Endothelial cell (in vitro differentiated cells): ENCODE measurements around the gene CCDC149. TPM values are rescaled to one million over a fixed set of nuclear protein-coding genes. Genes with fewer than 3 reads are reported as not detected.

Experiments used
- DNase-seq: peaks from one replicate; pipeline ENCODE4 v3.0.0; 2021; ENCODE audit warnings: low spot score
- H3K27ac Mint-ChIP-seq: one replicate; pipeline ENCODE4 v1.8.0; 2021; ENCODE audit warnings: mixed read lengths, inconsistent platforms; ENCODE audit not compliant: unreplicated experiment
- H3K27me3 Mint-ChIP-seq: one replicate; pipeline ENCODE4 v1.8.0; 2021; ENCODE audit warnings: mild to moderate bottlenecking, moderate library complexity, mixed read lengths, inconsistent platforms; ENCODE audit not compliant: unreplicated experiment
- H3K36me3 Mint-ChIP-seq: one replicate; pipeline ENCODE4 v1.8.0; 2021; ENCODE audit warnings: mild to moderate bottlenecking, low read depth, mixed read lengths, inconsistent platforms; ENCODE audit not compliant: unreplicated experiment
- H3K4me1 Mint-ChIP-seq: one replicate; pipeline ENCODE4 v1.8.0; 2021; ENCODE audit warnings: mild to moderate bottlenecking, mixed read lengths, inconsistent platforms; ENCODE audit not compliant: unreplicated experiment
- H3K4me3 Mint-ChIP-seq: one replicate; pipeline ENCODE4 v1.8.0; 2021; ENCODE audit warnings: mild to moderate bottlenecking, mixed read lengths, inconsistent platforms; ENCODE audit not compliant: unreplicated experiment
- H3K9me3 Mint-ChIP-seq: one replicate; pipeline ENCODE4 v1.8.0; 2021; ENCODE audit warnings: mixed read lengths, inconsistent platforms; ENCODE audit not compliant: unreplicated experiment
- total RNA-seq: library from RNA; stranded (reverse); fragmentation: NEBNext Ultra II Directional; extraction: Animal tissue kit (Norgen Biotek cat#: 25700); gene quantifications from one replicate; pipeline ENCODE4 v1.2.1, GENCODE V29; 2021; ENCODE audit not compliant: unreplicated experiment
- TF ChIP-seq, protein P1 (sequence below): fragments of 200-600 bp; sonication (generic); IDR thresholded peaks from one replicate; pipeline ENCODE4 v1.5.0; 2021; ENCODE audit warnings: antibody characterized with exemption; ENCODE audit not compliant: unreplicated experiment

CCDC149 gene
- total RNA-seq, 1 donor from 2014 or later = 4.0 TPM

- Mint-ChIP-seq H3K9me3 (no peaks in the 10 kb centered on the region), H3K27me3 (peaks cover 5% of the 10 kb centered on the region), H3K27ac (no peak overlapping the region), H3K4me3 (no peak overlapping the region), H3K4me1 (peaks cover 7% of the 10 kb centered on the region), H3K36me3 (peaks cover 3% of the 10 kb centered on the region)
- DNase-seq = no peak
- TF ChIP-seq, protein P1, sequence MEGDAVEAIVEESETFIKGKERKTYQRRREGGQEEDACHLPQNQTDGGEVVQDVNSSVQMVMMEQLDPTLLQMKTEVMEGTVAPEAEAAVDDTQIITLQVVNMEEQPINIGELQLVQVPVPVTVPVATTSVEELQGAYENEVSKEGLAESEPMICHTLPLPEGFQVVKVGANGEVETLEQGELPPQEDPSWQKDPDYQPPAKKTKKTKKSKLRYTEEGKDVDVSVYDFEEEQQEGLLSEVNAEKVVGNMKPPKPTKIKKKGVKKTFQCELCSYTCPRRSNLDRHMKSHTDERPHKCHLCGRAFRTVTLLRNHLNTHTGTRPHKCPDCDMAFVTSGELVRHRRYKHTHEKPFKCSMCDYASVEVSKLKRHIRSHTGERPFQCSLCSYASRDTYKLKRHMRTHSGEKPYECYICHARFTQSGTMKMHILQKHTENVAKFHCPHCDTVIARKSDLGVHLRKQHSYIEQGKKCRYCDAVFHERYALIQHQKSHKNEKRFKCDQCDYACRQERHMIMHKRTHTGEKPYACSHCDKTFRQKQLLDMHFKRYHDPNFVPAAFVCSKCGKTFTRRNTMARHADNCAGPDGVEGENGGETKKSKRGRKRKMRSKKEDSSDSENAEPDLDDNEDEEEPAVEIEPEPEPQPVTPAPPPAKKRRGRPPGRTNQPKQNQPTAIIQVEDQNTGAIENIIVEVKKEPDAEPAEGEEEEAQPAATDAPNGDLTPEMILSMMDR = no peak
Measured at GRCh38 chr4:24876431-24876830, 36.4 kb downstream of the CCDC149 start.

DNA sequence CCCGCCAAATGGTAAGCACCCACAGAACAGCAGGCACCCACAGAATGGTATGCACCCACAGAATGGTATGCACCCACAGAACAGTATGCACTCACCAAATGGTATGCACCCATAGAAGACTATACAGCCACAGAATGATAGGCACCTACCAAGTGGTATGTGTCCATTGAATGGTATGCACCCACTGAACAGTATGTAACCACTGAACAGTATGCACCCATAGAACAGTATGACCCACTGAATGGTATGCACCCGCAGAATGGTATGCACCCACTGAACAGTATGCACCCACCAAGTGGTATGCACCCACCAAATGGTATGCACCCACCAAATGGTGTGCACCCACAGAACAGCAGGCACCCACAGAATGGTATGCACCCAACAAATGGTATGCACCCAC lies 40.1 kb downstream of the CCDC149 start:
- TF ChIP-seq, protein P1 = no peak
- no peak overlapping the region for H3K27ac Mint-ChIP-seq
- peaks cover 5% of the 10 kb centered on the region for H3K27me3 Mint-ChIP-seq
- H3K4me1 Mint-ChIP-seq = peaks cover 7% of the 10 kb centered on the region
- H3K36me3 Mint-ChIP-seq = peaks cover 3% of the 10 kb centered on the region
- no peak overlapping the region for H3K4me3 Mint-ChIP-seq
- H3K9me3 Mint-ChIP-seq = no peaks in the 10 kb centered on the region
- DNase-seq = no peak

DNA sequence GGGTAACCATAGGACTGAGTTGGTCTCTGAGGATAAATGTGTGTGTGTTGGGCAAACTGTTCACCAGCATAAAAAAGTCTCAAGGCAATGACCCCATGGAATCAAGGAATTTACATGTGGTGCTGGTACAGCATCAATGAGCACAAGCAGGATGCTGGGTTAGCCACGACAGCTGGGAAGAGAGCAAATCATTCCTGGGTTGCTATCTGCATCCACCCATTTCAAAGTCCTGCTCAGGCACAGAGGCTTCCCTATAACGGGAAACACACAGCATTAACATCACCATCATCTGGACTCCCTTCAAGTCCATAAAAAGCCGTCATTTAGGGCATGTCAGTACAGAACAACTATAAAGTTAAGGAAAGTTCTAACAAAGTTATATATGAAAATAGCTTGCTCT lies 41.6 kb downstream of the CCDC149 start:
- no peak for DNase-seq
- Mint-ChIP-seq H3K27me3 (peaks cover 5% of the 10 kb centered on the region), H3K9me3 (no peaks in the 10 kb centered on the region), H3K4me1 (peaks cover 3% of the 10 kb centered on the region), H3K36me3 (peaks cover 3% of the 10 kb centered on the region), H3K27ac (no peak overlapping the region), H3K4me3 (no peak overlapping the region)
- TF ChIP-seq, protein P1 = no peak

DNA sequence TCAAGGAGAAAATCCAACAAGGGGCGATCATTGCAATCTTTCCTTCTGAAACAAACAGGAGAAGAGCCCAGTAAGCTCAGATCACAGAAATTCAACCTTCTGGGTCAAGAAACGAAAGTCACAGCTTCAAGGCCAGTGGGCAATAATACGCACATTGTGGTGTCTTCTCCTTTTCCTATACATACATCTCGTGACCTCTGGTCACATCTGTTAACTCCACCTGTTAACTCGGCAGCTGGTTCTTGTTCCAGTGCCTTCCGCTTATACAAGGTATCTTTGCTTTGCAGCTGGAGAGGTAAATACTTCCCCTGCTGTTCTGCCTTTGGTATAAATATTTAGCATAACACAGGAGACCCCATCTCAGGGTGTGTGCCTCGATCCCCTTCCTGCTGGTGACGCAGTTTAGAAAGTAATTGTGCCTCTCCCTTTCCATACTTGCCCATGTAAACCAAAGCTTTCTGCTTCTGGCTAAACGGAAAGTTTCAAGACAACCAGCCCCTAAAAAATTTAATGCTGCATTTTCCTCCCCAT lies 45.0 kb downstream of the CCDC149 start:
- H3K4me1 Mint-ChIP-seq = no peaks in the 10 kb centered on the region
- no peak overlapping the region for H3K4me3 Mint-ChIP-seq
- H3K36me3 Mint-ChIP-seq = peaks cover 8% of the 10 kb centered on the region
- no peak for DNase-seq
- TF ChIP-seq, protein P1 = no peak
- peaks cover 15% of the 10 kb centered on the region for H3K9me3 Mint-ChIP-seq
- H3K27ac Mint-ChIP-seq = no peak overlapping the region
- peaks cover 3% of the 10 kb centered on the region for H3K27me3 Mint-ChIP-seq

GRCh38 chr4:24867251-24867650 lies 45.6 kb downstream of the CCDC149 start:
- no peak overlapping the region for H3K27ac Mint-ChIP-seq

More at GRCh38 chr4:24867251-24867650, 45.6 kb downstream of the CCDC149 start:
- TF ChIP-seq, protein P1 = no peak
- Mint-ChIP-seq H3K27me3 (no peaks in the 10 kb centered on the region), H3K4me1 (no peaks in the 10 kb centered on the region), H3K36me3 (peaks cover 10% of the 10 kb centered on the region), H3K9me3 (peaks cover 15% of the 10 kb centered on the region), H3K4me3 (no peak overlapping the region)
- DNase-seq = no peak
